HG02885 (cell line): ENCODE measurements around the gene RFX8.
"Not testable (repeated sequence)": the region's sequence is repeated elsewhere in the genome, so short reads cannot be mapped to it uniquely, and the experiment has no call there.

ENCODE experiments used
- ATAC-seq: cut with Tn5 transposase; IDR thresholded peaks from one replicate; pipeline ENCODE4 v1.9.1; 2021; ENCODE audit warnings: mild to moderate bottlenecking; ENCODE audit not compliant: unreplicated experiment, poor library complexity

RFX8 gene

GRCh38 chr2:101492936-101493473 is 18.1 kb upstream of the RFX8 start:
- ATAC-seq: no peak

GRCh38 chr2:101486994-101487393 is 12.1 kb upstream of the RFX8 start:
- ATAC-seq: no peak

GRCh38 chr2:101486258-101486701 is 11.4 kb upstream of the RFX8 start:
- no peak for ATAC-seq

- no peak for ATAC-seq
Observed at GRCh38 chr2:101485856-101486255, 10.9 kb upstream of the RFX8 start.

GRCh38 chr2:101480764-101481163 is 5.9 kb upstream of the RFX8 start:
- ATAC-seq: no peak

- ATAC-seq: no peak
Observed at GRCh38 chr2:101479810-101480209, 4.9 kb upstream of the RFX8 start.

- ATAC-seq: no peak
Observed at GRCh38 chr2:101479328-101479727, 4.4 kb upstream of the RFX8 start.

- no peak for ATAC-seq
Observed at GRCh38 chr2:101478181-101479001, 3.5 kb upstream of the RFX8 start.

- no peak for ATAC-seq
Observed at GRCh38 chr2:101477556-101477955, 2.6 kb upstream of the RFX8 start.

GRCh38 chr2:101476605-101477208 is 1.8 kb upstream of the RFX8 start:
- ATAC-seq: no peak

GRCh38 chr2:101473911-101474701 is 806 bp downstream of the RFX8 start:
- no peak for ATAC-seq

GRCh38 chr2:101473591-101473910 is 1.4 kb downstream of the RFX8 start:
- no peak for ATAC-seq

- ATAC-seq: no peak
Observed at GRCh38 chr2:101469863-101470262, 5.0 kb downstream of the RFX8 start.

- no peak for ATAC-seq
Observed at GRCh38 chr2:101467306-101467705, 7.6 kb downstream of the RFX8 start.

- no peak for ATAC-seq
Observed at GRCh38 chr2:101466426-101466825, 8.5 kb downstream of the RFX8 start.

- ATAC-seq: no peak
Observed at GRCh38 chr2:101464841-101465240, 10.1 kb downstream of the RFX8 start.

- ATAC-seq: no peak
Observed at GRCh38 chr2:101463911-101464641, 10.8 kb downstream of the RFX8 start.

GRCh38 chr2:101463421-101463820 is 11.5 kb downstream of the RFX8 start:
- ATAC-seq: no peak

- ATAC-seq: no peak
Observed at GRCh38 chr2:101461381-101461780, 13.5 kb downstream of the RFX8 start.

- not testable (repeated sequence) for ATAC-seq
Observed at GRCh38 chr2:101454408-101454807, 20.5 kb downstream of the RFX8 start.
